Heart left ventricle (tissue), 16 donors: ENCODE results near the gene PCCA. TPM values are rescaled to one million over a fixed set of nuclear protein-coding genes. Genes with fewer than 3 reads are reported as not detected.

ENCODE experiments used
- ATAC-seq, 4 donors: fragments of 200-7000 bp; cut with Tn5 transposase; one replicate each; pipeline ENCODE4 v1.9.1; 2020 to 2022; ENCODE audit warnings: moderate library complexity in 4 of 4, mild to moderate bottlenecking in 3 of 4, moderate number of reproducible peaks in 1 of 4
- DNase-seq, 5 donors: peaks; one replicate each; pipeline ENCODE4 v3.0.0-alpha.2; 2020
- H3K27ac ChIP-seq, 12 donors: fragments of 200-600 bp; sonication (generic) in 4 of 12; one replicate each; pipeline versions ENCODE4 v1.5.0 to v1.8.0; 2016 to 2022; ENCODE audit warnings: mild to moderate bottlenecking in 2 of 12
- H3K27me3 ChIP-seq, 9 donors: fragments of 200-600 bp; sonication (generic) in 2 of 9; one replicate each; pipeline versions ENCODE4 v1.5.1 to v1.8.0; 2016 to 2022; ENCODE audit warnings: mild to moderate bottlenecking in 3 of 9
- H3K36me3 ChIP-seq, 9 donors: fragments of 200-600 bp; sonication (generic) in 2 of 9; one replicate each; pipeline versions ENCODE4 v1.5.0 to v1.8.0; 2018 to 2022; ENCODE audit warnings: mild to moderate bottlenecking in 2 of 9
- H3K4me1 ChIP-seq, 12 donors: fragments of 200-600 bp; sonication (generic) in 4 of 12; one replicate each; pipeline versions ENCODE4 v1.5.0 to v1.8.0; 2016 to 2022; ENCODE audit warnings: mild to moderate bottlenecking in 3 of 12
- H3K4me3 ChIP-seq, 12 donors: fragments of 200-600 bp; sonication (generic) in 4 of 12; one replicate each; pipeline versions ENCODE4 v1.5.0 to v1.8.0; 2017 to 2022; ENCODE audit warnings: mild to moderate bottlenecking in 9 of 12, moderate library complexity in 4 of 12
- H3K9me3 ChIP-seq, 12 donors: fragments of 200-600 bp; sonication (generic) in 4 of 12; one replicate each; pipeline versions ENCODE4 v1.5.0 to v1.8.0; 2016 to 2022; ENCODE audit warnings: mild to moderate bottlenecking in 1 of 12
- CTCF ChIP-seq, 12 donors: fragments of 200-600 bp; sonication (generic) in 4 of 12; IDR thresholded peaks; one replicate each; pipeline versions ENCODE4 v1.5.0 to v1.8.0; 2018 to 2022; ENCODE audit warnings: antibody characterized with exemption in 12 of 12, mild to moderate bottlenecking in 5 of 12
- POLR2A ChIP-seq, 2 donors: fragments of 450-650 bp; IDR thresholded peaks; one replicate each; pipeline ENCODE4 v1.6.1; 2017; ENCODE audit warnings: antibody characterized with exemption in 2 of 2, mild to moderate bottlenecking in 2 of 2, moderate library complexity in 2 of 2
- WGBS, 4 donors: extraction: QIAGEN DNeasy Blood & Tissue Kit in 2 of 4; methylation state at CpG; one replicate each; pipeline versions ENCODE4 v1.1.5 to v1.1.7; 2013 to 2018; 5-methylcytosine and 5-hydroxymethylcytosine counted together
- intact Hi-C, 10 donors: fragments of 100-400 bp; cut with DNase I; formaldehyde crosslinking; loops; one replicate each; pipeline versions ENCODE4 v1.11.1 to v1.14.2; 2022
- polyA plus RNA-seq, 2 donors: library from polyadenylated mRNA; stranded (reverse); fragments of 200-250 nt; gene quantifications; one replicate each; pipeline ENCODE4 v1.2.3, GENCODE V29; 2013
- total RNA-seq, 9 donors: library from RNA; depleted of rRNA in 2 of 9; stranded (reverse); fragments of >200 nt in 2 of 9; fragmentation: NEBNext Ultra II Directional in 3 of 9; extraction: Animal tissue kit (Norgen Biotek cat#: 25700) in 3 of 9; gene quantifications; one replicate each; pipeline versions ENCODE4 v1.1.0 to v1.2.4, GENCODE V29; 2016 to 2023
- donor health status: ischemic (EF 13 %, LVEDD 7.1; RV severe dilation, severe dysfunction).
- donor health status: healthy with polysubstance abuse.
- donor health status: DM: no; HTN: yes; CAD: no.
- donor health status: DM: no; HTN: no; CAD: no.
- donor health status: ischemic (EF 25% LVEDD 6.9; RV normal size, moderate dysfunction).
- donor health status: ischemic (EF 25% LVEDD 5.7; RV mildly dilated, moderate dysfunction).
- donor health status: healthy.
- donor health status: DM: yes; HTN: yes; CAD: no.
- donor health status: ischemic (EF 35%, LVEDD 5.7; RV mildly dilated, moderate dysfunction).
- donor health status: nonischemic (EF 11% LVEDD 7.7; RV severe dilation, severe dysfunction).
- donor health status: DM: yes; HTN: yes; CAD: no.
- donor health status: PGD.
- donor health status: ischemic (EF 29% LVEDD 5.4; RV normal size, mild dysfunction).
- donor health status: nonischemic (EF 23%, LVEDD 6.1; RV moderate dilation, normal function).

PCCA gene
- total and polyA plus RNA-seq, 11 donors, result 25.6 to 67.0 (median 40.9) TPM

- Histone ChIP-seq H3K27me3 (no peaks in the 10 kb centered on the region), H3K27ac (no peak overlapping the region), H3K4me3 (no peak overlapping the region), H3K4me1 (peaks cover 0 to 5% (median 0%) of the 10 kb centered on the region in 12 donors), H3K9me3 (no peaks in the 10 kb centered on the region), H3K36me3 (peaks cover 0 to 26% (median 0%) of the 10 kb centered on the region in 9 donors)
- ATAC-seq (no peak), DNase-seq (no peak)
- TF ChIP-seq POLR2A (IDR thresholded peaks at IDR 0.05) (no peak), CTCF (IDR thresholded peaks at IDR 0.05) (no peak)
- 70 to 76% (median 73%) methylated on average over 3 of the region's 3 CpGs for WGBS, 4 donors
- intact Hi-C loops, result no loop called here
Observed at GRCh38 chr13:100428986-100429385, 340.1 kb downstream of the PCCA start.

- 96 to 99% (median 98%) methylated on average over 2 of the region's 2 CpGs for WGBS, 4 donors
- H3K4me3 ChIP-seq, result no peak overlapping the region
- H3K4me1 ChIP-seq, result peaks cover 0 to 5% (median 0%) of the 10 kb centered on the region in 12 donors
- intact Hi-C loops, result no loop called here
- TF ChIP-seq CTCF (IDR thresholded peaks at IDR 0.05) (no peak), POLR2A (IDR thresholded peaks at IDR 0.05) (no peak)
- H3K36me3 ChIP-seq, result peaks cover 0 to 18% (median 0%) of the 10 kb centered on the region in 9 donors
- H3K27ac ChIP-seq, result no peak overlapping the region
- DNase-seq (no peak), ATAC-seq (no peak)
- no peaks in the 10 kb centered on the region for H3K27me3 ChIP-seq
- H3K9me3 ChIP-seq, result no peaks in the 10 kb centered on the region
Observed at GRCh38 chr13:100432611-100433010, 343.7 kb downstream of the PCCA start.

GRCh38 chr13:100433475-100433874 lies 344.6 kb downstream of the PCCA start:
- H3K4me3 ChIP-seq, result no peak overlapping the region
- H3K27me3 ChIP-seq, result no peaks in the 10 kb centered on the region
- ATAC-seq, result no peak
- peaks cover 0 to 18% (median 0%) of the 10 kb centered on the region in 9 donors for H3K36me3 ChIP-seq
- no peak overlapping the region for H3K27ac ChIP-seq
- no peak for TF ChIP-seq CTCF (IDR thresholded peaks at IDR 0.05)
- no peak for TF ChIP-seq POLR2A (IDR thresholded peaks at IDR 0.05)
- no peaks in the 10 kb centered on the region for H3K9me3 ChIP-seq
- H3K4me1 ChIP-seq, result peaks cover 0 to 5% (median 0%) of the 10 kb centered on the region in 12 donors
- no peak for DNase-seq
- intact Hi-C loops, result no loop called here

- no peak for DNase-seq
- peaks cover 0 to under 1% (median 0%) of the 10 kb centered on the region in 12 donors for H3K4me1 ChIP-seq
- H3K27me3 ChIP-seq, result no peaks in the 10 kb centered on the region
- 86 to 95% (median 86%) methylated on average over 5 of the region's 5 CpGs for WGBS, 4 donors
- ATAC-seq, result no peak
- no peak overlapping the region for H3K27ac ChIP-seq
- intact Hi-C loops, result no loop called here
- H3K9me3 ChIP-seq, result no peaks in the 10 kb centered on the region
- TF ChIP-seq POLR2A (IDR thresholded peaks at IDR 0.05) (no peak), CTCF (IDR thresholded peaks at IDR 0.05) (no peak)
- no peak overlapping the region for H3K4me3 ChIP-seq
- H3K36me3 ChIP-seq, result peaks cover 0 to 18% (median 0%) of the 10 kb centered on the region in 9 donors
Observed at GRCh38 chr13:100434010-100434763, 345.3 kb downstream of the PCCA start.
